Measurements from ENCODE around the gene RAB8B. TPM values are rescaled to one million over a fixed set of nuclear protein-coding genes. Genes with fewer than 3 reads are reported as not detected.

RAB8B gene
- total and polyA plus RNA-seq, 9 of the 15 experiments (the other 6 are each of a cell fraction or from before 2014, with no cell fraction given): 7.8 to 32.1 (median 24.2) TPM

GRCh38 chr15:63254991-63255390 lies 65.6 kb downstream of the RAB8B start:
- intact Hi-C loops (cut with micrococcal nuclease): no loop called here
- Histone ChIP-seq H3K27me3 (ENCODE audit: control insufficient read depth in 2 of 2, insufficient read depth in 2 of 2, low read length in 2 of 2) (no peaks in the 10 kb centered on the region), H3K4me2 (ENCODE audit: insufficient read depth, low read length) (no peak overlapping the region), H3K9ac (ENCODE audit: insufficient read depth in 1 of 2, low read depth in 2 of 2, low read length in 2 of 2) (no peak overlapping the region), H3K79me2 (ENCODE audit: control insufficient read depth, insufficient read depth, low read length) (no peaks in the 10 kb centered on the region; the same call in 2 of the 3 replicates), H3K4me3 (no peak overlapping the region), H3K9me3 (replicated peaks; ENCODE audit: control insufficient read depth, insufficient read depth, low read depth, low read length) (no peaks in the 10 kb centered on the region), H3K36me3 (ENCODE audit: control insufficient read depth, insufficient read depth, low read length) (peaks cover 56% of the 10 kb centered on the region; the same call in 2 of the 3 replicates), H3K9me1 (ENCODE audit: control insufficient read depth, insufficient read depth, low read length) (no peaks in the 10 kb centered on the region), H3K27ac (ENCODE audit: extremely low read depth, low read depth, low read length) (no peak overlapping the region), H4K20me1 (replicated peaks; ENCODE audit: control insufficient read depth, insufficient read depth, low read length) (no peaks in the 10 kb centered on the region), H2AFZ (ENCODE audit: low read depth, low read length) (no peak overlapping the region), H3K4me1 (replicated peaks in 1 of 2; ENCODE audit: control insufficient read depth in 2 of 2, insufficient read depth in 2 of 2, low read length in 2 of 2) (no peaks in the 10 kb centered on the region)
- DNase-seq (ENCODE audit: extremely low read depth in 1 of 4, low spot score in 3 of 4) (no peak), ATAC-seq (no peak), FAIRE-seq (peak; percentile 35)
- ChIA-PET CTCF (ENCODE audit: low intra/inter-chr PET ratio) (no interaction called here), POLR2A (interaction anchor here (1.2 to 1.3 kb wide), 2 partner anchors 99 to 898 kb away, joined by 3 to 6 read pairs; no protein-coding TSS in a partner anchor)
- BruUV-seq (replicated peaks): no TSS peak
- in situ Hi-C loops (cut with MboI): no loop called here
- 73% methylated on average over 2 of the region's 2 CpGs for WGBS (ENCODE audit: insufficient coverage, low coverage, missing lambda C conversion rate)
- no peak for TF ChIP-seq COPS2 (conservative IDR thresholded peaks at IDR 0.05)

GRCh38 chr15:63255489-63255990 lies 66.1 kb downstream of the RAB8B start:
- no peak for FAIRE-seq
- BruUV-seq (replicated peaks): no TSS peak
- ChIA-PET CTCF (ENCODE audit: low intra/inter-chr PET ratio) (no interaction called here), POLR2A (interaction anchor here (0.5 to 1.7 kb wide), 5 partner anchors 9 to 897 kb away, joined by 3 to 8 read pairs (median 4); no protein-coding TSS in a partner anchor)
- intact Hi-C loops (cut with micrococcal nuclease): no loop called here
- no peaks in the 10 kb centered on the region for H4K20me1 ChIP-seq (replicated peaks; ENCODE audit: control insufficient read depth, insufficient read depth, low read length)
- H3K27me3 ChIP-seq (ENCODE audit: control insufficient read depth in 2 of 2, insufficient read depth in 2 of 2, low read length in 2 of 2): no peaks in the 10 kb centered on the region
- H3K4me1 ChIP-seq (replicated peaks in 1 of 2; ENCODE audit: control insufficient read depth in 2 of 2, insufficient read depth in 2 of 2, low read length in 2 of 2): no peaks in the 10 kb centered on the region
- H3K9me1 ChIP-seq (ENCODE audit: control insufficient read depth, insufficient read depth, low read length): no peaks in the 10 kb centered on the region
- DNase-seq (ENCODE audit: extremely low read depth in 1 of 4, low spot score in 3 of 4): no peak
- no peaks in the 10 kb centered on the region; the same call in 2 of the 3 replicates for H3K79me2 ChIP-seq (ENCODE audit: control insufficient read depth, insufficient read depth, low read length)
- in situ Hi-C loops (cut with MboI): no loop called here
- peaks cover 56% of the 10 kb centered on the region; the same call in 1 of the 3 replicates for H3K36me3 ChIP-seq (ENCODE audit: control insufficient read depth, insufficient read depth, low read length)
- ATAC-seq: no peak
- no peak overlapping the region for H2AFZ ChIP-seq (ENCODE audit: low read depth, low read length)
- H3K4me3 ChIP-seq: no peak overlapping the region
- 83% methylated on average over 1 of the region's 1 CpG for WGBS (ENCODE audit: insufficient coverage, low coverage, missing lambda C conversion rate)
- H3K9me3 ChIP-seq (replicated peaks; ENCODE audit: control insufficient read depth, insufficient read depth, low read depth, low read length): no peaks in the 10 kb centered on the region
- no peak overlapping the region for H3K27ac ChIP-seq (ENCODE audit: extremely low read depth, low read depth, low read length)
- no peak overlapping the region for H3K9ac ChIP-seq (ENCODE audit: insufficient read depth in 1 of 2, low read depth in 2 of 2, low read length in 2 of 2)
- no peak overlapping the region for H3K4me2 ChIP-seq (ENCODE audit: insufficient read depth, low read length)
- no peak for TF ChIP-seq ZBTB1 (CRISPR knock-in tag; IDR thresholded peaks at IDR 0.05; ENCODE audit: borderline replicate concordance, low read depth)
- no peak for TF ChIP-seq STAT6 (CRISPR knock-in tag; IDR thresholded peaks at IDR 0.05)
- no peak for TF ChIP-seq NUFIP1 (IDR thresholded peaks at IDR 0.05; ENCODE audit: partially characterized antibody)
- no peak for TF ChIP-seq CBFA2T2 (conservative IDR thresholded peaks at IDR 0.05)
- TF ChIP-seq PCBP1 (IDR thresholded peaks at IDR 0.05; ENCODE audit: low read depth, low read length, poor library complexity, severe bottlenecking): no peak
- TF ChIP-seq, protein P1, sequence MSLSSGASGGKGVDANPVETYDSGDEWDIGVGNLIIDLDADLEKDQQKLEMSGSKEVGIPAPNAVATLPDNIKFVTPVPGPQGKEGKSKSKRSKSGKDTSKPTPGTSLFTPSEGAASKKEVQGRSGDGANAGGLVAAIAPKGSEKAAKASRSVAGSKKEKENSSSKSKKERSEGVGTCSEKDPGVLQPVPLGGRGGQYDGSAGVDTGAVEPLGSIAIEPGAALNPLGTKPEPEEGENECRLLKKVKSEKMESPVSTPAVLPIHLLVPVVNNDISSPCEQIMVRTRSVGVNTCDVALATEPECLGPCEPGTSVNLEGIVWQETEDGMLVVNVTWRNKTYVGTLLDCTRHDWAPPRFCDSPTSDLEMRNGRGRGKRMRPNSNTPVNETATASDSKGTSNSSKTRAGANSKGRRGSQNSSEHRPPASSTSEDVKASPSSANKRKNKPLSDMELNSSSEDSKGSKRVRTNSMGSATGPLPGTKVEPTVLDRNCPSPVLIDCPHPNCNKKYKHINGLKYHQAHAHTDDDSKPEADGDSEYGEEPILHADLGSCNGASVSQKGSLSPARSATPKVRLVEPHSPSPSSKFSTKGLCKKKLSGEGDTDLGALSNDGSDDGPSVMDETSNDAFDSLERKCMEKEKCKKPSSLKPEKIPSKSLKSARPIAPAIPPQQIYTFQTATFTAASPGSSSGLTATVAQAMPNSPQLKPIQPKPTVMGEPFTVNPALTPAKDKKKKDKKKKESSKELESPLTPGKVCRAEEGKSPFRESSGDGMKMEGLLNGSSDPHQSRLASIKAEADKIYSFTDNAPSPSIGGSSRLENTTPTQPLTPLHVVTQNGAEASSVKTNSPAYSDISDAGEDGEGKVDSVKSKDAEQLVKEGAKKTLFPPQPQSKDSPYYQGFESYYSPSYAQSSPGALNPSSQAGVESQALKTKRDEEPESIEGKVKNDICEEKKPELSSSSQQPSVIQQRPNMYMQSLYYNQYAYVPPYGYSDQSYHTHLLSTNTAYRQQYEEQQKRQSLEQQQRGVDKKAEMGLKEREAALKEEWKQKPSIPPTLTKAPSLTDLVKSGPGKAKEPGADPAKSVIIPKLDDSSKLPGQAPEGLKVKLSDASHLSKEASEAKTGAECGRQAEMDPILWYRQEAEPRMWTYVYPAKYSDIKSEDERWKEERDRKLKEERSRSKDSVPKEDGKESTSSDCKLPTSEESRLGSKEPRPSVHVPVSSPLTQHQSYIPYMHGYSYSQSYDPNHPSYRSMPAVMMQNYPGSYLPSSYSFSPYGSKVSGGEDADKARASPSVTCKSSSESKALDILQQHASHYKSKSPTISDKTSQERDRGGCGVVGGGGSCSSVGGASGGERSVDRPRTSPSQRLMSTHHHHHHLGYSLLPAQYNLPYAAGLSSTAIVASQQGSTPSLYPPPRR (CRISPR knock-in tag; IDR thresholded peaks at IDR 0.05; ENCODE audit: borderline replicate concordance): no peak
- no peak for TF ChIP-seq ZNF121 (CRISPR knock-in tag; conservative IDR thresholded peaks at IDR 0.05)
